ENCODE results near the gene PPM1J. TPM values are rescaled to one million over a fixed set of nuclear protein-coding genes. Genes with fewer than 3 reads are reported as not detected.

PPM1J gene
- total and polyA plus RNA-seq, 9 of the 15 experiments (the other 6 are each of a cell fraction or from before 2014, with no cell fraction given), result 0.25 to 10.5 (median 4.2) TPM

- TF ChIP-seq SRSF3 (IDR thresholded peaks at IDR 0.05; ENCODE audit: insufficient read depth, low read length) (no peak), SRSF1 (IDR thresholded peaks at IDR 0.05; ENCODE audit: low read depth, low read length) (no peak), ILF3 (IDR thresholded peaks at IDR 0.05; ENCODE audit: borderline replicate concordance) (0 out of 2 replicates have a peak, but pooled peaks have one; percentile 58), SREBF2 (CRISPR knock-in tag; IDR thresholded peaks at IDR 0.05) (no peak), FIP1L1 (IDR thresholded peaks at IDR 0.05; ENCODE audit: low read depth, low read length, poor library complexity, severe bottlenecking) (no peak), ZNF511 (CRISPR knock-in tag; IDR thresholded peaks at IDR 0.05) (no peak; the same call in 1 of the 2 replicates), SMARCA4 (IDR thresholded peaks at IDR 0.05) (peak; percentile 96), ZNF57 (CRISPR knock-in tag; IDR thresholded peaks at IDR 0.05) (no peak), ZNF512 (tag; IDR thresholded peaks at IDR 0.05) (no peak), ZNF311 (CRISPR knock-in tag; IDR thresholded peaks at IDR 0.05) (no peak; the same call in none of the 2 replicates), ATF1 (CRISPR knock-in tag; IDR thresholded peaks at IDR 0.05) (no peak), ATF1 (tag; IDR thresholded peaks at IDR 0.05) (peak; percentile 88), POLR2G (IDR thresholded peaks at IDR 0.05; ENCODE audit: low read depth, low read length) (peak; percentile 36), TGIF2 (CRISPR knock-in tag; IDR thresholded peaks at IDR 0.05) (no peak), TFAP4 (CRISPR knock-in tag; IDR thresholded peaks at IDR 0.05; ENCODE audit: borderline replicate concordance) (peak; percentile 99), PML (IDR thresholded peaks at IDR 0.05; ENCODE audit: low read length) (peak; percentile 30; the same call in 1 of the 2 replicates), UBTF (IDR thresholded peaks at IDR 0.05; ENCODE audit: borderline replicate concordance in 1 of 2, low read depth in 2 of 2, low read length in 2 of 2) (0 out of 4 replicates have a peak, but pooled peaks have one; percentile 15 to 51), E2F4 (CRISPR knock-in tag; IDR thresholded peaks at IDR 0.05; ENCODE audit: low read depth) (no peak), FOXP1 (CRISPR knock-in tag; IDR thresholded peaks at IDR 0.05) (peak; percentile 93), NEUROD1 (IDR thresholded peaks at IDR 0.05; ENCODE audit: borderline replicate concordance, low read depth, low read length, partially characterized antibody) (peak; percentile 76)
Observed at GRCh38 chr1:112700290-112701226, 14.6 kb downstream of the PPM1J start (continued).
